ENCODE results near the gene SH3RF1.

Gene SH3RF1

GRCh38 chr4:169124661-169125060, 146.1 kb downstream of the SH3RF1 start:
- no peaks in the 10 kb centered on the region for H3K4me1 Mint-ChIP-seq (ENCODE audit: low read depth)
- H3K4me3 Mint-ChIP-seq, result no peak overlapping the region
- no peak overlapping the region for H3K27ac Mint-ChIP-seq
- H3K9me3 Mint-ChIP-seq, result no peaks in the 10 kb centered on the region
- no peaks in the 10 kb centered on the region for H3K36me3 Mint-ChIP-seq (ENCODE audit: low read depth)
- no peaks in the 10 kb centered on the region for H3K27me3 Mint-ChIP-seq
- DNase-seq, result no peak

DNA sequence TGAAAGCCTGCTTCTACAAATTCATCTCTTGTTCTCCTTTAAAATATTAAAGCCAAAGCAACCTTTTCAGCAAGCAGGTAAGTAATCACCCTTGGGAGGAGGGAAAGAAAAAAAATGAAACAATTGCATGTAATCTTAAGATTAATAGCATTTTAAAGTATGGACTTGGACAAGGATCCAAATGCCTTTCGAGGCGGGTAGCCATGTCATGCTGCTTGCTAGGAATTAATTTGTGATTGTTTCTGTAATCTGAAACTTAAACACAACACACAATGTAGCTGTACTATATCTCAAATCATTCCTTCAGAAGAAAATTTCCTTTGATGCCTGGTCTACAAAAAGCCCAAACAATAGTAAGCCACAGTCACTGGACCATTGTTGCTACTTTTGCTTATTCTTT, 148.3 kb downstream of the SH3RF1 start:
- no peaks in the 10 kb centered on the region for H3K4me1 Mint-ChIP-seq (ENCODE audit: low read depth)
- H3K4me3 Mint-ChIP-seq, result no peak overlapping the region
- H3K9me3 Mint-ChIP-seq, result no peaks in the 10 kb centered on the region
- no peaks in the 10 kb centered on the region for H3K36me3 Mint-ChIP-seq (ENCODE audit: low read depth)
- DNase-seq, result no peak
- H3K27me3 Mint-ChIP-seq, result no peaks in the 10 kb centered on the region
- H3K27ac Mint-ChIP-seq, result no peak overlapping the region

DNA sequence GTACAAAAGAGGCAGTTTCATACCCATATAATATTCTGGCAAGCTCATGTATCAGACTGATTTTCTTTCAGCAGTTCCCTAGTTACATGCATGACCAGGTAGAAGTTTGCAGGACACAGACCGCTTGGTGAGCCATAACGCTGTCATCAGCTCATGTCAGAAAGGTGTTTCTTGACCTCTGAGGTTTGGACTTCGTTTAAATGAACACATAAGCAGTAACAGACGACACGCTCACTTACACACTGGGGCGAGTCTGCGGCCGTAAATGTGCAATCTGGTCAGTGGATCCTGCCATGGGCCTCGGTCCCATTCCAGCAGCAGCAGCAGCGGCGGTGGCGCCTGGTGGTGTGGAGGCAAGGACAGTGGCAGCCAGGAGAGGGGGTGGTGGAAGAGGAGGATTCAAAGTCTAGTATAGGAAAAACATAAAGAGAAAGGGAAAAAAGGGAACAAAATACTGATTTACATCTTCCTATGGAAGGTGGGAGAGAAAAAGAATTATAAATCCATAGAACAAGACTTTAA, 148.8 kb downstream of the SH3RF1 start:
- Mint-ChIP-seq H3K4me1 (ENCODE audit: low read depth) (no peaks in the 10 kb centered on the region), H3K27ac (no peak overlapping the region), H3K36me3 (ENCODE audit: low read depth) (no peaks in the 10 kb centered on the region), H3K27me3 (no peaks in the 10 kb centered on the region), H3K4me3 (no peak overlapping the region), H3K9me3 (no peaks in the 10 kb centered on the region)
- DNase-seq, result no peak

GRCh38 chr4:169120624-169121023, 150.1 kb downstream of the SH3RF1 start:
- no peak for DNase-seq
- H3K4me3 Mint-ChIP-seq, result no peak overlapping the region
- peaks cover 2% of the 10 kb centered on the region for H3K4me1 Mint-ChIP-seq (ENCODE audit: low read depth)
- H3K36me3 Mint-ChIP-seq (ENCODE audit: low read depth), result no peaks in the 10 kb centered on the region
- no peak overlapping the region for H3K27ac Mint-ChIP-seq
- H3K27me3 Mint-ChIP-seq, result no peaks in the 10 kb centered on the region
- H3K9me3 Mint-ChIP-seq, result no peaks in the 10 kb centered on the region

DNA sequence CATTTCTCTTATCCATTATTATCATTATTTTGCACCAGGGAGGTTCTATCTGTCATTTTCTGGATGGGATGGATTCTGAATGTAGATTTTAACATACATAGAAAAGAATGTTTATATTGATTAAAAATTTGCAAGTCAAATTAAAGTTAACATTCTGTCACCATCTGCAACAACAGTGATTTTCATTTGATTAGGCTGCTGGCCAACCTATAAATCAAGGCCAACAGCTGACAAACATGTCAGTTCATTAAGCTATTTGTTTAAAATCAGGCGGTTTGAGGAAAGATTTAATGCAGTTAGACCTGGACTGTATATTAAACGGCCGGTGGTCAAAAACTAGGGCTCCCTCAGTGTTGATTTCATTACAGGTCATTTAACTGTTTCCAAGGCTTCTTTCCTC, 151.2 kb downstream of the SH3RF1 start:
- H3K9me3 Mint-ChIP-seq, result no peaks in the 10 kb centered on the region
- no peaks in the 10 kb centered on the region for H3K27me3 Mint-ChIP-seq
- no peak overlapping the region for H3K4me3 Mint-ChIP-seq
- no peak for DNase-seq
- H3K4me1 Mint-ChIP-seq (ENCODE audit: low read depth), result peaks cover 3% of the 10 kb centered on the region
- H3K27ac Mint-ChIP-seq, result no peak overlapping the region
- no peaks in the 10 kb centered on the region for H3K36me3 Mint-ChIP-seq (ENCODE audit: low read depth)

DNA sequence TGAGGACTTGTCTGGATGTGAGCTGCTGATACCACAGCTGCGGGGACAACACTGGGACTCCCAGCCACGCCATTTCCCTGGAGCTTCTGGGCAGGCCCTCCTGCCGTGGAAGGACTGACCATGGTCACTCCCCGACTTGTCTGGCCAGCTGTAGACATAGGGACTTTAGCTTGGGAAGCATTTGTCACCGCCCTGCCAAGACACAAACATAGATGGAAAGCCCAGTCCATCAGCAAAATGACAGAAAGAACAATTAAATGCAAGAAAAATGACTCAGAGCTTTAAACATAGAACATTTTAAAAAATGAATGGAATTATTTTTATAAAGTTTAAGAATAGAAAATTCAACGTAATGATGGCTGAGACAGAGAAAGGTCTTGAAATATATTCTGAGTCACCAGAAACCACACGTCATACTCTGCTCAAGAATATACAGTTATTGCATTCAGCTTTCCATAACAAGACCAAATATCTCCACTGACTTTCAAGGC, 153.1 kb downstream of the SH3RF1 start:
- H3K4me1 Mint-ChIP-seq (ENCODE audit: low read depth), result peaks cover 3% of the 10 kb centered on the region
- H3K27ac Mint-ChIP-seq, result no peak overlapping the region
- no peak overlapping the region for H3K4me3 Mint-ChIP-seq
- no peak for DNase-seq
- no peaks in the 10 kb centered on the region for H3K36me3 Mint-ChIP-seq (ENCODE audit: low read depth)
- H3K9me3 Mint-ChIP-seq, result no peaks in the 10 kb centered on the region
- no peaks in the 10 kb centered on the region for H3K27me3 Mint-ChIP-seq

DNA sequence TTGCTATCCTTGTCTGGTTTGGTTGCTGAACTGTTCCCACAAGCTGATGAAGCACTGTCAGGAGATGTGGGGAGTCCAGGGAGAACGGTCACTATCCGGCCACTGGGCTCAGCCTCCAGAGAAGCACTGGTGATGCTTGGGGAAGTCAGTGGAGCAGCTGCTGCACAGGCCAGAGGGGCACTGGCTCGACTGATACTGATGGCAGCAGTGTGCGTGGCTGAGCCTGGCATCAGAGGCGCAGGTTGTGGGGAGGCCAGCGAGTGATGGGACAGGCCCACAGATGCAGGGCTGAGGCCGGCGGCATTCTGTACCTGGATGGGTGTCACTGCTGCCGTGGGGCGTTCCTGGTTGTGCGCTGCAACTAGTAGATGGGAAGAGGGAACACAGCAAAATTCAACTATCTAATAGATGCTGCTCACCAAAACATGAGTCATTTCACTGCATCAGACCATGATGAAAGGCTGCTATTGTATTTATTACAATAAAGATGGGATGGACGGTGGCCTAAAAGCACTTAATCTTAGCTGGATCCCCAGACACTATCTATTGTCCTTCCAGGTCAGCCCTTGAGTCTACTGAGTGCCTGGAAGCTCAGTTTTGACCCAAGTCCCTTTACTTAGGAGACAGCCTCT, 154.4 kb downstream of the SH3RF1 start:
- peaks cover 3% of the 10 kb centered on the region for H3K4me1 Mint-ChIP-seq (ENCODE audit: low read depth)
- H3K27ac Mint-ChIP-seq, result no peak overlapping the region
- no peaks in the 10 kb centered on the region for H3K36me3 Mint-ChIP-seq (ENCODE audit: low read depth)
- H3K27me3 Mint-ChIP-seq, result no peaks in the 10 kb centered on the region
- no peak for DNase-seq
- H3K4me3 Mint-ChIP-seq, result no peak overlapping the region
- no peaks in the 10 kb centered on the region for H3K9me3 Mint-ChIP-seq

- peaks cover 3% of the 10 kb centered on the region for H3K4me1 Mint-ChIP-seq (ENCODE audit: low read depth)
- no peaks in the 10 kb centered on the region for H3K36me3 Mint-ChIP-seq (ENCODE audit: low read depth)
- no peak for DNase-seq
- no peak overlapping the region for H3K4me3 Mint-ChIP-seq
- H3K27ac Mint-ChIP-seq, result no peak overlapping the region
- H3K27me3 Mint-ChIP-seq, result no peaks in the 10 kb centered on the region
- no peaks in the 10 kb centered on the region for H3K9me3 Mint-ChIP-seq
Measured at GRCh38 chr4:169115897-169116254, 154.9 kb downstream of the SH3RF1 start.

DNA sequence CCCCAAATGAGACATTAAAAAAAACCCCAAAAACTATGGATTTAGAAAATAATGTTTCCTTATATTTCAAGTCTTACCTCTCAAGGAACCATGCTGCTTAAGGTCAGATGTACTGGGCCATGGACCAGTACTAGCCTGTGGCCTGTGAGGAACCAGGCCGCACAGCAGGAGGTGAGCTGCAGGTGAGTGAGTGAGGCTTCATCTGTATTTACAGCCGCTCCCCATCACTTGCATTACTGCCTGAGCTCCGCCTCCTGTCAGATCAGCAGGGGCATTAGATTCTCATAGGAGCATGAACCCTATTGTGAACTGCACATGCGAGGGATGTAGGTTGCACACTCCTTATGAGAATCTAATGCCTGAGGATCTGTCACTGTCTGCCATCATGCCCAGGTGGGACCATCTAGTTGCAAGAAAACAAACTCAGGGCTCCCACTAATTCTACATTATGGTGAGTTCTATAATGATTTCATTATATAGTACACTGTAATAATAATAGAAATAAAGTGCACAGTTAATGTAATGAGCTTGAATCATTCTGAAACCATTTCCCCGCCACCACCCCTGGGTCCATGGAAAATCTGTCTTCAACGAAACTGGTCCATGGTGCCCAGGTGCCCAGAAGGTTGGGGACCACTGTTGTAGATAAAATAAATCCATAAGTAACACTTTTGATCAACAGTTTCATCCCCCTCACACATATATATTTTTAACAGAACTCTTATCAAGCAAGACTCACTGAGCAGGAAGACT, 155.4 kb downstream of the SH3RF1 start:
- Mint-ChIP-seq H3K36me3 (ENCODE audit: low read depth) (no peaks in the 10 kb centered on the region), H3K4me3 (no peak overlapping the region), H3K9me3 (no peaks in the 10 kb centered on the region), H3K27ac (no peak overlapping the region), H3K27me3 (no peaks in the 10 kb centered on the region), H3K4me1 (ENCODE audit: low read depth) (peaks cover 3% of the 10 kb centered on the region)
- no peak for DNase-seq

DNA sequence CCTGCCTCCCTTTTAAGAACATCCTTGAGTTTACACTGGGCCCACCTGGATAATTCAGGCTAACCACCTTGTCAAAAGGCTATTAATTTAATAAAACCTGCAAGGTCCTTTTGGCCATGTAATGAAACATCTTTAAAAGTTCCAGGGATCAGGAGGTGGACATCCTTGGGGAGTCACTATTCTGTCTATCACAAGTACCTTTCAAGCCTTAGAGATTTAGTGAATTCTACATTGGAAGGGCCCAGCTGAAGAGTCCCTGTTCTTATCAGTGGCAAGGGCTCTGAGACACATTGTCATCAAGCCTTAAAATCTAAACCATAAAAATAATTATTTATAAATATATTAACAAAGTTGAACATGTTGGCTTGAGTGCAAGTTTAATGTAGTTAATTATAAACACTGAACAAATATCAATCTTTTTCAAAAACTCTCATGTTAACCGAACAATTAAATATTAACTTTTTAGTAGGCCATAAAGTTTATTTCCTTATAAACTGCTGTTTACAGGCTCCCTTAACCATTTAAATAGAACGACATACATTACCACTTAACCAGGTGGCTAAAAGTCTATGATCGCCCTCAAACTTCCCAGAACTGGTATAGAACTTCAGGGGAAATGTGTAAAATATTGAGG, 156.3 kb downstream of the SH3RF1 start:
- no peaks in the 10 kb centered on the region for H3K36me3 Mint-ChIP-seq (ENCODE audit: low read depth)
- no peaks in the 10 kb centered on the region for H3K27me3 Mint-ChIP-seq
- no peak for DNase-seq
- H3K27ac Mint-ChIP-seq, result no peak overlapping the region
- H3K4me1 Mint-ChIP-seq (ENCODE audit: low read depth), result peaks cover 3% of the 10 kb centered on the region
- H3K4me3 Mint-ChIP-seq, result no peak overlapping the region
- H3K9me3 Mint-ChIP-seq, result no peaks in the 10 kb centered on the region

DNA sequence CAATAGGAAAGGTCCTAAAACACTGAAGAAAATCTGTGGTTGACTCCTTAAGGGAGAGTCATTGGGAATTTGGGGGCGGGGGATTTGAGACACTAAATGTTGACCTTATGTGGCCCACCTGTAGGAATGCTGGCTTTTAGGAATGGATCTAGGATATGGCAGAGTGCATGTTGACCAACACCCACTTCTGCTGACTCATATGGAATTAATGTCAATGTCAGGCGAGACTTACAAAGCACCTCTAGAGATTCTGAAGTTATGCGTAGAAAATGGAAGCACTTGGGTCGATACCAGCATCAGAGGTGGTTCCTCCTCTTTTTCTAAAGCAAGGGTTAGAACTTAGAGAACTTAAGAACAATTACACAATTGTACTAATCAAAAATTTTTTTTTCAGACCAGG, 160.1 kb downstream of the SH3RF1 start:
- Mint-ChIP-seq H3K27me3 (no peaks in the 10 kb centered on the region), H3K9me3 (no peaks in the 10 kb centered on the region), H3K4me1 (ENCODE audit: low read depth) (peaks cover 1% of the 10 kb centered on the region), H3K27ac (no peak overlapping the region), H3K4me3 (no peak overlapping the region), H3K36me3 (ENCODE audit: low read depth) (no peaks in the 10 kb centered on the region)
- DNase-seq, result no peak

DNA sequence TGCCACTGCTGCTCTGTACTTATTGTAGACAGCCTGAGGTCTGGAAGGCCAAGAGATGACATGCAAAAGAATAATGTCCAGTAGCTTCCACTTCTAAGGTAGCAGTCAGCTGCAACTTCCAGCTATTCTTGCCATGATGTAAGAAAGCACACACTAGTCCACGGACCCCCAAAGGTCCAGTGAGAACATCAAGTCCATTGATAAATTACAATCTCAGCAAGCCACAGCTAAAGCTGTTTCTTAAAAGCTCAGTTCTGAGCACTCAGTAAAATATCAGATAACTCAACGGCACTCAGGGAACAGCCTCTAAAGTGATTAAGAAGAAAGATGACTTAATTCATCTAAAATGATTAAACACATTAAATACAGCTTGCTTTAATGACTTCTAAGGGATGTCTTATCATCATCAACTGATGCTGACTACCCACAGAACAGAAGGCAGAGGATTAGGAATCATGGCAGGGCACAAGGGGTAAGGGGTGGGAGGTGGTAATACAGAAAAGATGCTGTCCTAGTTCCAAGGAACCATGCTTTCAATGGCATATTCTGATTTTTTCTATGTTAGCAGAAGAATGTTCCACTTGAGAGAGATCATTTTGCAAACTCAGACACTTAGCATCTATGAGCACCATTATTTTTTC, 161.6 kb downstream of the SH3RF1 start:
- no peaks in the 10 kb centered on the region for H3K36me3 Mint-ChIP-seq (ENCODE audit: low read depth)
- peaks cover 2% of the 10 kb centered on the region for H3K27me3 Mint-ChIP-seq
- no peak for DNase-seq
- no peaks in the 10 kb centered on the region for H3K9me3 Mint-ChIP-seq
- no peaks in the 10 kb centered on the region for H3K4me1 Mint-ChIP-seq (ENCODE audit: low read depth)
- no peak overlapping the region for H3K27ac Mint-ChIP-seq
- H3K4me3 Mint-ChIP-seq, result no peak overlapping the region

GRCh38 chr4:169108303-169108702, 162.5 kb downstream of the SH3RF1 start:
- Mint-ChIP-seq H3K4me3 (no peak overlapping the region), H3K27me3 (peaks cover 5% of the 10 kb centered on the region), H3K27ac (no peak overlapping the region), H3K36me3 (ENCODE audit: low read depth) (no peaks in the 10 kb centered on the region), H3K4me1 (ENCODE audit: low read depth) (no peaks in the 10 kb centered on the region), H3K9me3 (no peaks in the 10 kb centered on the region)
- no peak for DNase-seq

DNA sequence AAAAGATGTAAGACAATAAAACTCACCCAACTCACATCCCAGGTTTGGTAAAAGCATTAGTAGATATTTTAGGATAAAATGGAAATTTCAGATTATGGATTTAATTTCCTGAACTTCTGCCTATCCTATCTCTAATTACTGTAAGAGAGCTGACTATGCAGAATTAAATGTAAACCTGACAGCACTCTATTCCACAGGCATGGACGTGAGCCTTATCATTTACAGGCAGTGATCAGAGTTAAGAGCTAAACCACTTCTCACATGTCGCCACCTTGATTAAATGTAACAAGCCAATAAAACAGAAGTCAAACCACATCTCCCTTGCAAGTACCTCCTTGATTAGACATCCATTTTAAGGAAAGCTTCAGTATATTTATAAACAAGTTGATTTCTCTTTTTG, 163.2 kb downstream of the SH3RF1 start:
- Mint-ChIP-seq H3K4me3 (no peak overlapping the region), H3K27ac (no peak overlapping the region), H3K4me1 (ENCODE audit: low read depth) (no peaks in the 10 kb centered on the region), H3K36me3 (ENCODE audit: low read depth) (no peaks in the 10 kb centered on the region), H3K9me3 (no peaks in the 10 kb centered on the region), H3K27me3 (peaks cover 5% of the 10 kb centered on the region)
- DNase-seq, result no peak
